Heart right ventricle (tissue), 16 donors: Measurements from ENCODE around the gene GATD1. TPM values are rescaled to one million over a fixed set of nuclear protein-coding genes. Genes with fewer than 3 reads are reported as not detected.

Experiments used
- ATAC-seq, 8 donors: fragments of 200-7000 bp; cut with Tn5 transposase; one replicate each; pipeline ENCODE4 v1.9.1; 2020; ENCODE audit warnings: mild to moderate bottlenecking in 8 of 8, moderate library complexity in 8 of 8, moderate number of reproducible peaks in 1 of 8
- DNase-seq, 2 donors: peaks; one replicate each; pipeline ENCODE4 v3.0.0-alpha.2; 2020
- H3K27ac ChIP-seq, 10 donors: fragments of 200-600 bp; sonication (generic) in 2 of 10; one replicate each; pipeline versions ENCODE4 v1.5.0 to v1.8.0; 2020 to 2022; ENCODE audit warnings: mild to moderate bottlenecking in 3 of 10
- H3K27me3 ChIP-seq, 7 donors: fragments of 200-600 bp; one replicate each; pipeline ENCODE4 v1.8.0; 2021 to 2022; ENCODE audit warnings: mild to moderate bottlenecking in 2 of 7
- H3K36me3 ChIP-seq, 9 donors: fragments of 200-600 bp; sonication (generic) in 1 of 9; one replicate each; pipeline versions ENCODE4 v1.5.0 to v1.8.0; 2020 to 2022; ENCODE audit warnings: mild to moderate bottlenecking in 2 of 9
- H3K4me1 ChIP-seq, 9 donors: fragments of 200-600 bp; sonication (generic) in 1 of 9; one replicate each; pipeline versions ENCODE4 v1.5.0 to v1.8.0; 2020 to 2022; ENCODE audit warnings: mild to moderate bottlenecking in 4 of 9
- H3K4me3 ChIP-seq, 10 donors: fragments of 200-600 bp; sonication (generic) in 2 of 10; one replicate each; pipeline versions ENCODE4 v1.5.0 to v1.8.0; 2020 to 2022; ENCODE audit warnings: mild to moderate bottlenecking in 7 of 10, moderate library complexity in 2 of 10
- H3K9me3 ChIP-seq, 11 donors: fragments of 200-600 bp in 10 of 11; sonication (generic) in 2 of 11; one replicate each; pipeline versions ENCODE4 v1.5.0 to v1.8.0; 2013 to 2022; ENCODE audit warnings: mild to moderate bottlenecking in 2 of 11, control low read depth in 1 of 11, moderate library complexity in 1 of 11
- CTCF ChIP-seq, 9 donors: fragments of 200-600 bp; sonication (generic) in 2 of 9; IDR thresholded peaks; one replicate each; pipeline versions ENCODE4 v1.5.0 to v1.8.0; 2021 to 2022; ENCODE audit warnings: antibody characterized with exemption in 9 of 9, mild to moderate bottlenecking in 5 of 9, moderate library complexity in 1 of 9
- WGBS, 2 donors: extraction: QIAGEN DNeasy Blood & Tissue Kit; methylation state at CpG; one replicate each; pipeline ENCODE4 v1.1.7; 2013; ENCODE audit warnings: inconsistent platforms in 1 of 2; 5-methylcytosine and 5-hydroxymethylcytosine counted together
- intact Hi-C, 10 donors: fragments of 100-400 bp; cut with DNase I; formaldehyde crosslinking; loops; one replicate each; pipeline versions ENCODE4 v1.11.1 to v1.14.2; 2022
- polyA plus RNA-seq, 2 donors: library from polyadenylated mRNA; stranded (reverse); fragments of 200-250 nt; gene quantifications; one replicate each; pipeline ENCODE4 v1.2.3, GENCODE V29; 2013
- total RNA-seq, 10 donors: library from RNA; stranded (reverse); fragmentation: NEBNext Ultra II Directional in 3 of 10; extraction: Animal tissue kit (Norgen Biotek cat#: 25700) in 3 of 10; gene quantifications; one replicate each; pipeline versions ENCODE4 v1.2.1 to v1.2.4, GENCODE V29; 2021 to 2023
- donor health status: Arrhythmogenic right ventricular cardiomyopathy.
- donor health status: ischemic (EF 13 %, LVEDD 7.1; RV severe dilation, severe dysfunction).
- donor health status: healthy with polysubstance abuse.
- donor health status: DM: no; HTN: yes; CAD: no.
- donor health status: DM: no; HTN: no; CAD: no.
- donor health status: ischemic (EF 25% LVEDD 6.9; RV normal size, moderate dysfunction).
- donor health status: ischemic (EF 25% LVEDD 5.7; RV mildly dilated, moderate dysfunction).
- donor health status: healthy.
- donor health status: DM: yes; HTN: yes; CAD: no.
- donor health status: Ischemic cardiomyopathy.
- donor health status: ischemic (EF 35%, LVEDD 5.7; RV mildly dilated, moderate dysfunction).
- donor health status: nonischemic (EF 11% LVEDD 7.7; RV severe dilation, severe dysfunction).
- donor health status: DM: yes; HTN: yes; CAD: no.
- donor health status: PGD.
- donor health status: ischemic (EF 29% LVEDD 5.4; RV normal size, mild dysfunction).
- donor health status: nonischemic (EF 23%, LVEDD 6.1; RV moderate dilation, normal function).

The GATD1 gene
- total and polyA plus RNA-seq, 12 donors: 15.0 to 32.4 (median 26.0) TPM

DNA sequence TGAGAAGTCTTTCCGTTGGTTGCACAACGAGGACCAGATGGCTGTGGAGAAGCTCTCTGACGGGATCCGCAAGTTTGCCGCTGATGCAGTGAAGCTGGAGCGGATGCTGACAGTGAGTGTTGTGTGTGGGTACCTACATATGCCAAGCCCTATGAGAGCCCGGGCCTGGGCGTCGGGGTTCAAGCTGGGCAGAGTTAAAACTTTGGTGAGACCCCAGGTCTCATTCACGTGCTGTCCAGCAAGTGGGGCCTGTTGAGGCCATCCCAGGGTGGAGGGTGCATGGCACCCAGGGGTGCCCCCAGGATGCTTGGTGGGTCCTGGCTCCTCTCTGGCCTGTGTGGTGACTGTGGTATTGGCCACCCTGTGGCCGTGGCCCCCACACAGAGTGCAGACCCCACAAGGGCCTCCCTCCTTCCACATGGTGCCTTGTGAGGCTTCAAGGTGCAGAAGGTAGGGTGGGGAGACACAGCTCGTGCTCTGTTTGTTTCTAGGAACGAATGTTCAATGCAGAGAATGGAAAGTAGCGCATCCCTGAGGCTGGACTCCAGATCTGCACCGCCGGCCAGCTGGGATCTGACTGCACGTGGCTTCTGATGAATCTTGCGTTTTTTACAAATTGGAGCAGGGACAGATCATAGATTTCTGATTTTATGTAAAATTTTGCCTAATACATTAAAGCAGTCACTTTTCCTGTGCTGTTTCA is 12.8 kb downstream of the GATD1 start:
- Histone ChIP-seq H3K27me3 (no peaks in the 10 kb centered on the region), H3K4me3 (no peak overlapping the region), H3K36me3 (peaks cover 0 to 91% (median 42%) of the 10 kb centered on the region in 9 donors), H3K4me1 (no peaks in the 10 kb centered on the region), H3K9me3 (no peaks in the 10 kb centered on the region), H3K27ac (no peak overlapping the region)
- DNase-seq: no peak
- no peak for TF ChIP-seq CTCF (IDR thresholded peaks at IDR 0.05)
- ATAC-seq: peak in 5 of 8 donors; percentile 10 to 24 (median 14)
- intact Hi-C loops: no loop called here
- 86 to 87% methylated on average over 18 of the region's 18 CpGs for WGBS, 2 donors

DNA sequence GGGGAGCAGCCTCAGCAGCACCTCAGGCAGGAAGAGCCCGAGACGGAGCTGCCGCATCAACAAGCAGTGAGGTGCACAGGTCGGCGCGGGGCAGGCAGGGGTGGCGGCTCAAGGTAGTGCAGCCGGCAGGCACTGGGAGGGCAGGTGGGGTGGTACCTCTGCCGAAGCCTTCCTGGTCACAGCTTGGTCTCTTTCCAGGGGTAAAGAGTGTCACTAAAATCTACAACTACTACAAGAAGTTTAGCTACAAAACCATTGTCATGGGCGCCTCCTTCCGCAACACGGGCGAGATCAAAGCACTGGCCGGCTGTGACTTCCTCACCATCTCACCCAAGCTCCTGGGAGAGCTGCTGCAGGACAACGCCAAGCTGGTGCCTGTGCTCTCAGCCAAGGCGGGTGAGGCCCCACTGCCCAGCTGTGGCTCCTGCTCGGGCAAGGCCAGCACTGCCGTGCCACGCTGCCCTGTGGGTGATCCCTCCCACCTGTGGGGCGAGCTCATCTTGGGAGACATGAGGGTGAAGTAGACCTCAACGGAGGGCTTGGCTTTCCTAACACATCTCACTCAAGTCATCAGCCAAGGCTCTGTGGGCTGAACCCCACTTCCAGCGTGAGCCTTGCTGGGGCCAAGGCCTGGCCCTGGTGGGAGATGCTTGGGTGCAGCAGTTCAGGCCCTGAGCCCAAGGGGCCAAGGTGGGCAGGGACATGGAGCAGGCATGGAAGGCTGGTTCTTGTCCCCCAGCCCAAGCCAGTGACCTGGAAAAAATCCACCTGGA is 13.6 kb downstream of the GATD1 start:
- peaks cover 0 to 94% (median 47%) of the 10 kb centered on the region in 9 donors for H3K36me3 ChIP-seq
- H3K4me1 ChIP-seq: no peaks in the 10 kb centered on the region
- H3K9me3 ChIP-seq: no peaks in the 10 kb centered on the region
- no peak for TF ChIP-seq CTCF (IDR thresholded peaks at IDR 0.05)
- H3K4me3 ChIP-seq: no peak overlapping the region
- H3K27me3 ChIP-seq: no peaks in the 10 kb centered on the region
- DNase-seq (no peak), ATAC-seq (peak in 3 of 8 donors; percentile 5 to 10 (median 10))
- no peak overlapping the region for H3K27ac ChIP-seq
- intact Hi-C loops: no loop called here
- 89 to 90% methylated on average over 22 of the region's 22 CpGs for WGBS, 2 donors

- H3K27ac ChIP-seq: no peak overlapping the region
- DNase-seq (no peak), ATAC-seq (no peak)
- no peaks in the 10 kb centered on the region for H3K27me3 ChIP-seq
- no peaks in the 10 kb centered on the region for H3K4me1 ChIP-seq
- peaks cover 0 to 96% (median 47%) of the 10 kb centered on the region in 9 donors for H3K36me3 ChIP-seq
- intact Hi-C loops: no loop called here
- no peaks in the 10 kb centered on the region for H3K9me3 ChIP-seq
- 71 to 78% methylated on average over 15 to 24 of the region's 24 CpGs for WGBS, 2 donors
- TF ChIP-seq CTCF (IDR thresholded peaks at IDR 0.05): no peak
- H3K4me3 ChIP-seq: no peak overlapping the region
Observed at GRCh38 chr11:763073-763463, 14.2 kb downstream of the GATD1 start.

DNA sequence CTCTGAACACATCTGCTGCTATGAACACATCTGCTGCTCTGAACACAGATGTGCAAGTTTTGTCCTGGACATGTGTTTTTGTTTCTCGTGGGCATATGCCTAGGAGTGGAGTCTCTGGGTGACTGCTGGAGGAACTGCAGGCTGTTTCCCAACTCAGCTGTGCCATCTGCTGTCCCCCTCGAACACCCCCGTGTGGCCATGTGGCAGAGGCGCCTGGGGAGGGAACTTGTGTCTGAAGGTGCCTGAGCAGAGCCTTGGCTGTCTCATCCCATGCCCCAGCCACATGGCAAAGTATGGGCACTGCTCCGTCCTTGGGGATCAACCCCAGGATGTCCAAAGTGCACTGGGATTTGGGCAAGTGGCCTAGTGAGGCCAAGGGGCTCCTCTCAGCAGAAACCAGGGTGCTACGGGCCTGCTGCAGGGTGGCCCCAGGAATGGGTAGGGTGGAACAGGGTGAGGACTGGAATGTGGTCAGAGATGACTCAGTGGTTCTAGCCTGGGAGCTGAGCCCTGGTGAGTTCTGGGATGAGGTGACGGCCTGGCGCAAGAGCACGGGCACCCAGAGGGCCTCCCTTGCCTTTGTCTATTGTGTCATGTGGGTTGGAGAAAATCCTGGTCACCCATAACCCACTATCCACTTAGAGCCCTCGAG is 14.7 kb downstream of the GATD1 start:
- no peak overlapping the region for H3K27ac ChIP-seq
- no peaks in the 10 kb centered on the region for H3K4me1 ChIP-seq
- DNase-seq (no peak), ATAC-seq (peak in 3 of 8 donors; percentile 23 to 36 (median 25))
- TF ChIP-seq CTCF (IDR thresholded peaks at IDR 0.05): peak in 1 of 9 donors; percentile 15
- no peaks in the 10 kb centered on the region for H3K9me3 ChIP-seq
- intact Hi-C loops: no loop called here
- no peaks in the 10 kb centered on the region for H3K27me3 ChIP-seq
- 68 to 69% methylated on average over 10 of the region's 10 CpGs for WGBS, 2 donors
- H3K36me3 ChIP-seq: peaks cover 0 to 98% (median 47%) of the 10 kb centered on the region in 9 donors
- no peak overlapping the region for H3K4me3 ChIP-seq
